DND-41 (cell line): ENCODE measurements around the gene BCL11A.

Experiments
- ATAC-seq: fragments of 200-7000 bp; cut with Tn5 transposase; 3 replicates; pipeline ENCODE4 v1.9.1; 2021; ENCODE audit warnings: low read depth; ENCODE audit not compliant: insufficient read depth
- DNase-seq: peaks from one replicate; pipeline ENCODE4 v3.0.0-alpha.2; 2020
- H2AFZ ChIP-seq: 2 replicates; pipeline ENCODE4 v1.6.0; 2012; ENCODE audit warnings: low read depth, low read length
- H3K27ac ChIP-seq: 2 replicates; pipeline ENCODE4 v1.5.1; 2012; ENCODE audit warnings: low read length, inconsistent platforms
- H3K27me3 ChIP-seq: fragments of 200-600 bp; sonication (generic); 2 replicates; pipeline ENCODE4 v1.6.0; 2012; ENCODE audit warnings: low read length, mild to moderate bottlenecking, inconsistent platforms; ENCODE audit not compliant: insufficient read depth, poor library complexity
- H3K36me3 ChIP-seq: 2 replicates; pipeline ENCODE4 v1.5.1; 2012; ENCODE audit warnings: low read length, inconsistent platforms; ENCODE audit not compliant: insufficient read depth
- H3K4me1 ChIP-seq: 2 replicates; pipeline ENCODE4 v1.5.1; 2012; ENCODE audit warnings: mild to moderate bottlenecking, low read length; ENCODE audit not compliant: insufficient read depth
- H3K4me2 ChIP-seq: 2 replicates; pipeline ENCODE4 v1.6.0; 2012; ENCODE audit warnings: mild to moderate bottlenecking, moderate library complexity, low read length, inconsistent platforms; ENCODE audit not compliant: insufficient read depth
- H3K4me3 ChIP-seq, 2 experiments: fragments of 200-600 bp in 1 of 2; shearing (Covaris generic) in 1 of 2; 2 replicates each; pipeline ENCODE4 v1.5.1; 2012 to 2016; ENCODE audit warnings: inconsistent platforms in 2 of 2, low read length in 2 of 2, mild to moderate bottlenecking in 2 of 2, low read depth in 1 of 2, moderate library complexity in 1 of 2
- H3K79me2 ChIP-seq: 2 replicates; pipeline ENCODE4 v1.6.0; 2012; ENCODE audit warnings: low read length, inconsistent platforms; ENCODE audit not compliant: insufficient read depth
- H3K9ac ChIP-seq: 2 replicates; pipeline ENCODE4 v1.6.0; 2012; ENCODE audit warnings: low read depth, mild to moderate bottlenecking, inconsistent platforms, low read length, moderate library complexity
- H3K9me3 ChIP-seq: 2 replicates; pipeline ENCODE4 v1.5.1; 2012; ENCODE audit warnings: low read length, moderate library complexity, mild to moderate bottlenecking, inconsistent platforms; ENCODE audit not compliant: insufficient read depth, severe bottlenecking
- H4K20me1 ChIP-seq: 2 replicates; pipeline ENCODE4 v1.6.0; 2012; ENCODE audit warnings: low read length; ENCODE audit not compliant: insufficient read depth
- CTCF ChIP-seq: IDR thresholded peaks from 2 replicates; pipeline ENCODE4 v1.5.1; 2012; ENCODE audit warnings: borderline replicate concordance, low read length, moderate library complexity, mild to moderate bottlenecking; ENCODE audit not compliant: poor library complexity, severe bottlenecking; ENCODE audit errors: extremely low read depth
- EZH2 ChIP-seq: IDR thresholded peaks from 3 replicates; pipeline ENCODE4 v1.6.1; 2012; ENCODE audit warnings: borderline replicate concordance, low read depth, mild to moderate bottlenecking, moderate library complexity, low read length, inconsistent platforms; ENCODE audit not compliant: severe bottlenecking

Gene BCL11A

GRCh38 chr2:60517446-60517845, 36.0 kb downstream of the BCL11A start:
- Histone ChIP-seq H3K27me3 (no peaks in the 10 kb centered on the region), H3K4me2 (no peak overlapping the region), H3K36me3 (peaks cover 79% of the 10 kb centered on the region), H3K9ac (no peak overlapping the region), H3K79me2 (peaks cover 100% of the 10 kb centered on the region), H3K4me3 (no peak overlapping the region), H3K9me3 (no peaks in the 10 kb centered on the region), H4K20me1 (peaks cover 72% of the 10 kb centered on the region), H2AFZ (no peak overlapping the region), H3K27ac (no peak overlapping the region), H3K4me1 (no peaks in the 10 kb centered on the region; the same call in 1 of the 2 replicates)
- DNase-seq (no peak), ATAC-seq (no peak)
- TF ChIP-seq CTCF (no peak), EZH2 (no peak)

GRCh38 chr2:60516826-60517225, 36.6 kb downstream of the BCL11A start:
- Histone ChIP-seq H3K27ac (no peak overlapping the region), H2AFZ (no peak overlapping the region), H3K4me1 (no peaks in the 10 kb centered on the region; the same call in 1 of the 2 replicates), H3K4me3 (no peak overlapping the region), H3K36me3 (peaks cover 79% of the 10 kb centered on the region), H3K4me2 (no peak overlapping the region), H3K27me3 (no peaks in the 10 kb centered on the region), H3K79me2 (peaks cover 100% of the 10 kb centered on the region), H4K20me1 (peaks cover 75% of the 10 kb centered on the region), H3K9me3 (no peaks in the 10 kb centered on the region), H3K9ac (no peak overlapping the region)
- no peak for DNase-seq
- TF ChIP-seq CTCF (no peak), EZH2 (no peak)
- no peak for ATAC-seq

- H3K36me3 ChIP-seq: peaks cover 75% of the 10 kb centered on the region
- TF ChIP-seq CTCF (no peak), EZH2 (no peak)
- DNase-seq (no peak), ATAC-seq (no peak)
- H3K79me2 ChIP-seq: peaks cover 100% of the 10 kb centered on the region
- H3K27ac ChIP-seq: no peak overlapping the region
- H3K9ac ChIP-seq: no peak overlapping the region
- no peaks in the 10 kb centered on the region; the same call in 1 of the 2 replicates for H3K4me1 ChIP-seq
- no peaks in the 10 kb centered on the region for H3K9me3 ChIP-seq
- H3K4me2 ChIP-seq: no peak overlapping the region
- no peak overlapping the region for H3K4me3 ChIP-seq
- H2AFZ ChIP-seq: no peak overlapping the region
- peaks cover 72% of the 10 kb centered on the region for H4K20me1 ChIP-seq
- H3K27me3 ChIP-seq: no peaks in the 10 kb centered on the region
Measured at GRCh38 chr2:60516383-60516811, 37.1 kb downstream of the BCL11A start.

- Histone ChIP-seq H3K4me2 (no peak overlapping the region), H3K4me3 (no peak overlapping the region), H3K79me2 (peaks cover 100% of the 10 kb centered on the region), H3K9me3 (no peaks in the 10 kb centered on the region), H4K20me1 (peaks cover 71% of the 10 kb centered on the region), H3K4me1 (no peaks in the 10 kb centered on the region; the same call in 1 of the 2 replicates), H3K9ac (no peak overlapping the region), H3K27ac (no peak overlapping the region), H3K27me3 (no peaks in the 10 kb centered on the region), H3K36me3 (peaks cover 74% of the 10 kb centered on the region), H2AFZ (no peak overlapping the region)
- DNase-seq (no peak), ATAC-seq (peak; percentile 39; the same call in 2 of the 3 replicates)
- peak; percentile 11 for TF ChIP-seq CTCF
- no peak for TF ChIP-seq EZH2
Measured at GRCh38 chr2:60515721-60516226, 37.7 kb downstream of the BCL11A start.
